Activated CD4-positive, alpha-beta T cell treated with anti-CD3 and anti-CD28 coated beads, Interleukin-2, amount 50 U/mL, for 48 hours (primary cell): ENCODE results near the gene PLEKHM2.

Experiments used
- DNase-seq, 2 experiments: peaks; one replicate each; pipeline ENCODE4 v3.0.0-alpha.2; 2020

PLEKHM2 gene

GRCh38 chr1:15727021-15727420 lies 42.9 kb downstream of the PLEKHM2 start:
- no peak for DNase-seq

- no peak for DNase-seq
Measured at GRCh38 chr1:15727424-15727823, 43.3 kb downstream of the PLEKHM2 start.

- DNase-seq, result no peak
Measured at GRCh38 chr1:15727866-15728534, 43.9 kb downstream of the PLEKHM2 start.

GRCh38 chr1:15728937-15729657 lies 45.0 kb downstream of the PLEKHM2 start:
- DNase-seq, result no peak

- DNase-seq, result no peak
Measured at GRCh38 chr1:15730423-15730822, 46.3 kb downstream of the PLEKHM2 start.

- DNase-seq, result no peak
Measured at GRCh38 chr1:15730936-15731335, 46.8 kb downstream of the PLEKHM2 start.

GRCh38 chr1:15731735-15732685 lies 47.9 kb downstream of the PLEKHM2 start:
- DNase-seq, result no peak

GRCh38 chr1:15732686-15733081 lies 48.6 kb downstream of the PLEKHM2 start:
- DNase-seq, result no peak

GRCh38 chr1:15733218-15733725 lies 49.2 kb downstream of the PLEKHM2 start:
- DNase-seq, result no peak

- no peak for DNase-seq
Measured at GRCh38 chr1:15733726-15734226, 49.7 kb downstream of the PLEKHM2 start.

GRCh38 chr1:15734296-15734695 lies 50.2 kb downstream of the PLEKHM2 start:
- DNase-seq, result no peak

- DNase-seq, result no peak
Measured at GRCh38 chr1:15734901-15735300, 50.8 kb downstream of the PLEKHM2 start.

GRCh38 chr1:15735304-15736037 lies 51.4 kb downstream of the PLEKHM2 start:
- DNase-seq, result no peak

- DNase-seq, result no peak
Measured at GRCh38 chr1:15736038-15736891, 52.1 kb downstream of the PLEKHM2 start, which contains the start of gene SLC25A34. Gene SLC25A34 (plus strand): TSS chr1:15736258. CDS start chr1:15736486, 228 bp downstream.

- DNase-seq, result no peak
Measured at GRCh38 chr1:15736892-15737261, 52.8 kb downstream of the PLEKHM2 start.

- DNase-seq, result no peak
Measured at GRCh38 chr1:15737324-15738319, 53.5 kb downstream of the PLEKHM2 start.

- DNase-seq, result no peak
Measured at GRCh38 chr1:15738416-15739113, 54.4 kb downstream of the PLEKHM2 start.

- DNase-seq, result no peak
Measured at GRCh38 chr1:15739259-15739658, 55.1 kb downstream of the PLEKHM2 start.

- DNase-seq, result no peak
Measured at GRCh38 chr1:15739745-15740144, 55.6 kb downstream of the PLEKHM2 start.
